B cell (primary cell): Measurements from ENCODE around the gene TOX2. TPM values are rescaled to one million over a fixed set of nuclear protein-coding genes. Genes with fewer than 3 reads are reported as not detected.

ENCODE experiments used
- ATAC-seq: fragments of 200-7000 bp; cut with Tn5 transposase; one replicate; pipeline ENCODE4 v1.10.0; 2021; ENCODE audit warnings: low read depth, mild to moderate bottlenecking, moderate number of reproducible peaks, moderate library complexity
- CTCF ChIA-PET: fragments of 350-600 bp; sonication (Branson Sonifier 250); formaldehyde crosslinking; loops from one replicate; lab custom pipeline; 2021; ENCODE audit warnings: antibody characterized with exemption, inconsistent platforms; lab: Charles Lee
- POLR2A ChIA-PET: fragments of 350-600 bp; sonication (Branson Sonifier 250); formaldehyde crosslinking; loops from one replicate; lab custom pipeline; 2021; ENCODE audit warnings: antibody characterized with exemption; lab: Charles Lee
- DNase-seq: peaks from one replicate; pipeline ENCODE4 v3.0.0; 2013
- H2AFZ ChIP-seq: 2 replicates; pipeline ENCODE4 v1.6.1; 2012; ENCODE audit warnings: mild to moderate bottlenecking, low read depth, low read length; ENCODE audit not compliant: insufficient read depth, poor library complexity, severe bottlenecking
- H3K27ac ChIP-seq, 2 donors: 1 replicate in 1 of 2; 2 replicates in 1 of 2; pipeline ENCODE4 v1.5.1; 2012 to 2013; ENCODE audit warnings: low read length in 2 of 2, mild to moderate bottlenecking in 2 of 2, moderate library complexity in 1 of 2
- H3K27me3 ChIP-seq, 4 experiments: fragments of 200-600 bp in 1 of 4; sonication (generic) in 1 of 4; replicated peaks in 1 of 4; 1 replicate in 2 of 4; 2 replicates in 2 of 4; pipeline versions ENCODE4 v1.6.1 to v1.7.0; 2013 to 2016; ENCODE audit warnings: low read length in 3 of 4, mild to moderate bottlenecking in 2 of 4, mixed read lengths in 1 of 4, moderate library complexity in 1 of 4; ENCODE audit not compliant: insufficient read depth in 4 of 4, control insufficient read depth in 3 of 4; ENCODE audit errors: control extremely low read depth in 1 of 4
- H3K36me3 ChIP-seq, 2 experiments: replicated peaks in 1 of 2; 1 replicate in 1 of 2; 2 replicates in 1 of 2; pipeline versions ENCODE4 v1.6.1 to v1.7.1; 2013; ENCODE audit warnings: low read length in 1 of 2; ENCODE audit not compliant: insufficient read depth in 2 of 2, control insufficient read depth in 1 of 2; ENCODE audit errors: control extremely low read depth in 1 of 2, extremely low read depth in 1 of 2
- H3K4me1 ChIP-seq, 2 donors: fragments of 200-600 bp in 1 of 2; sonication (generic) in 1 of 2; 1 replicate in 1 of 2; 2 replicates in 1 of 2; pipeline versions ENCODE4 v1.5.1 to v1.6.1; 2013 to 2017; ENCODE audit warnings: low read length in 2 of 2; ENCODE audit not compliant: control insufficient read depth in 2 of 2, insufficient read depth in 2 of 2
- H3K4me2 ChIP-seq: replicated peaks from 2 replicates; pipeline ENCODE3; 2012; ENCODE audit warnings: mild to moderate bottlenecking, low read depth, low read length; ENCODE audit not compliant: poor library complexity, severe bottlenecking
- H3K4me3 ChIP-seq, 5 experiments: fragments of 200-600 bp in 1 of 5; sonication (generic) in 1 of 5; 1 replicate in 3 of 5; 2 replicates in 2 of 5; pipeline versions ENCODE4 v1.5.1 to v1.7.0; 2011 to 2016; ENCODE audit warnings: low read length in 4 of 5, mild to moderate bottlenecking in 4 of 5, low read depth in 2 of 5, control low read depth in 1 of 5, moderate library complexity in 1 of 5; ENCODE audit not compliant: insufficient read depth in 1 of 5; ENCODE audit errors: control extremely low read depth in 1 of 5, extremely low read depth in 1 of 5
- H3K79me2 ChIP-seq: fragments of 200-600 bp; sonication (generic); one replicate; pipeline ENCODE4 v1.6.0; 2016; ENCODE audit warnings: low read length; ENCODE audit not compliant: control insufficient read depth, insufficient read depth
- H3K9ac ChIP-seq: fragments of 200-600 bp; sonication (generic); 2 replicates; pipeline ENCODE4 v1.6.1; 2017; ENCODE audit warnings: mild to moderate bottlenecking, low read length, moderate library complexity
- H3K9me3 ChIP-seq, 3 donors: one replicate each; pipeline versions ENCODE4 v1.6.1 to v1.7.1; 2013; ENCODE audit warnings: low read length in 2 of 3; ENCODE audit not compliant: control insufficient read depth in 2 of 3, insufficient read depth in 1 of 3; ENCODE audit errors: control extremely low read depth in 1 of 3
- H4K20me1 ChIP-seq: 2 replicates; pipeline ENCODE4 v1.6.0; 2012; ENCODE audit warnings: mild to moderate bottlenecking, low read length; ENCODE audit not compliant: insufficient read depth, control insufficient read depth, poor library complexity, severe bottlenecking
- H3K27ac Mint-ChIP-seq: one replicate; pipeline ENCODE4 v1.8.0; 2021; ENCODE audit warnings: mixed read lengths
- H3K27me3 Mint-ChIP-seq: one replicate; pipeline ENCODE4 v1.8.0; 2021; ENCODE audit warnings: mixed read lengths
- H3K4me1 Mint-ChIP-seq: one replicate; pipeline ENCODE4 v1.8.0; 2021; ENCODE audit warnings: mixed read lengths
- H3K4me3 Mint-ChIP-seq: one replicate; pipeline ENCODE4 v1.8.0; 2021; ENCODE audit warnings: mixed read lengths
- H3K9me3 Mint-ChIP-seq: one replicate; pipeline ENCODE4 v1.8.0; 2022; ENCODE audit warnings: mixed read lengths; ENCODE audit not compliant: insufficient read depth
- CTCF ChIP-seq: fragments of 200-600 bp; IDR thresholded peaks from one replicate; pipeline ENCODE4 v1.8.0; 2022; ENCODE audit warnings: antibody characterized with exemption, mild to moderate bottlenecking
- EZH2 ChIP-seq: IDR thresholded peaks from 2 replicates; pipeline ENCODE4 v1.6.1; 2012; ENCODE audit warnings: borderline replicate concordance, low read depth, mild to moderate bottlenecking, moderate library complexity, low read length; ENCODE audit not compliant: insufficient read depth, poor library complexity, severe bottlenecking
- WGBS: methylation state at CpG from one replicate; pipeline ENCODE4 v1.1.5; 2013; ENCODE audit warnings: missing lambda C conversion rate; ENCODE audit not compliant: insufficient coverage; 5-methylcytosine and 5-hydroxymethylcytosine counted together
- intact Hi-C: fragments of 100-400 bp; cut with micrococcal nuclease; formaldehyde crosslinking; loops from one replicate; pipeline ENCODE4 v1.10.0; 2022
- polyA plus RNA-seq: library from polyadenylated mRNA; depleted of rRNA; stranded (reverse); fragments of >200 nt; gene quantifications from 2 replicates; pipeline ENCODE4 v1.2.3, GENCODE V29; 2012
- total RNA-seq, 2 donors: library from RNA; stranded (reverse); fragments of 120-200 nt in 1 of 2; gene quantifications; 1 replicate in 1 of 2; 2 replicates in 1 of 2; pipeline versions ENCODE4 v1.2.3 to v1.2.4, GENCODE V29; 2013 to 2022

The TOX2 gene
- total and polyA plus RNA-seq, 2 donors (not counting 1 experiment from before 2014, with no cell fraction given), result 1.2 to 4.1 TPM

GRCh38 chr20:44113618-44114376 is 199.1 kb downstream of the TOX2 start:
- Histone ChIP-seq H3K79me2 (no peaks in the 10 kb centered on the region), H3K27me3 (peaks cover 0 to 24% (median 7%) of the 10 kb centered on the region in 4 experiments), H3K4me3 (no peak overlapping the region), H3K27ac (no peak overlapping the region), H3K4me1 (no peaks in the 10 kb centered on the region), H3K9ac (no peak overlapping the region), H4K20me1 (no peaks in the 10 kb centered on the region), H3K9me3 (no peaks in the 10 kb centered on the region), H3K36me3 (no peaks in the 10 kb centered on the region), H3K4me2 (no peak overlapping the region), H2AFZ (no peak overlapping the region)
- ChIA-PET POLR2A (no interaction called here), CTCF (interaction anchor here (1.4 kb wide), 1 partner anchor 76 kb away, joined by 4 read pairs; no protein-coding TSS in a partner anchor)
- intact Hi-C loops, result no loop called here
- peaks cover 3% of the 10 kb centered on the region for H3K4me1 Mint-ChIP-seq
- no peaks in the 10 kb centered on the region for H3K9me3 Mint-ChIP-seq
- DNase-seq (no peak), ATAC-seq (no peak)
- H3K27ac Mint-ChIP-seq, result no peak overlapping the region
- 90% methylated on average over 7 of the region's 8 CpGs for WGBS
- no peak for TF ChIP-seq EZH2
- TF ChIP-seq CTCF, result no peak
- H3K4me3 Mint-ChIP-seq, result no peak overlapping the region
- H3K27me3 Mint-ChIP-seq, result peaks cover 59% of the 10 kb centered on the region

- H3K4me2 ChIP-seq, result no peak overlapping the region
- intact Hi-C loops, result loop anchor here (5.0 kb wide), 1 partner anchor 752 kb away; no protein-coding TSS in a partner anchor
- H3K9me3 ChIP-seq, result no peaks in the 10 kb centered on the region
- WGBS, result 91% methylated on average over 7 of the region's 7 CpGs
- Mint-ChIP-seq H3K27ac (no peak overlapping the region), H3K9me3 (no peaks in the 10 kb centered on the region), H3K4me3 (no peak overlapping the region), H3K4me1 (peaks cover 3% of the 10 kb centered on the region), H3K27me3 (peaks cover 50% of the 10 kb centered on the region)
- no peaks in the 10 kb centered on the region for H4K20me1 ChIP-seq
- H3K27me3 ChIP-seq, result peaks cover 0 to 20% (median 5%) of the 10 kb centered on the region in 4 experiments
- no peak overlapping the region for H2AFZ ChIP-seq
- H3K36me3 ChIP-seq, result no peaks in the 10 kb centered on the region
- H3K79me2 ChIP-seq, result no peaks in the 10 kb centered on the region
- no peak overlapping the region for H3K4me3 ChIP-seq
- DNase-seq, result no peak
- ChIA-PET POLR2A (no interaction called here), CTCF (interaction anchor here (7.8 kb wide), 1 partner anchor 74 kb away, joined by 78 read pairs; no protein-coding TSS in a partner anchor)
- no peak overlapping the region for H3K27ac ChIP-seq
- no peak for ATAC-seq
- no peak overlapping the region for H3K9ac ChIP-seq
- TF ChIP-seq CTCF (no peak), EZH2 (no peak)
- no peaks in the 10 kb centered on the region for H3K4me1 ChIP-seq
These were observed 200.5 kb downstream of the TOX2 start for GRCh38 chr20:44115181-44115580.
